DND-41 (cell line): ENCODE results near the gene RWDD3.

ENCODE experiments used
- EZH2 ChIP-seq: IDR thresholded peaks from 3 replicates; pipeline ENCODE4 v1.6.1; 2012; ENCODE audit warnings: borderline replicate concordance, low read depth, mild to moderate bottlenecking, moderate library complexity, low read length, inconsistent platforms; ENCODE audit not compliant: severe bottlenecking
- TF ChIP-seq, protein P1 (sequence below): IDR thresholded peaks from 2 replicates; pipeline ENCODE4 v1.5.1; 2012; ENCODE audit warnings: borderline replicate concordance, low read length, moderate library complexity, mild to moderate bottlenecking; ENCODE audit not compliant: poor library complexity, severe bottlenecking; ENCODE audit errors: extremely low read depth

DNA sequence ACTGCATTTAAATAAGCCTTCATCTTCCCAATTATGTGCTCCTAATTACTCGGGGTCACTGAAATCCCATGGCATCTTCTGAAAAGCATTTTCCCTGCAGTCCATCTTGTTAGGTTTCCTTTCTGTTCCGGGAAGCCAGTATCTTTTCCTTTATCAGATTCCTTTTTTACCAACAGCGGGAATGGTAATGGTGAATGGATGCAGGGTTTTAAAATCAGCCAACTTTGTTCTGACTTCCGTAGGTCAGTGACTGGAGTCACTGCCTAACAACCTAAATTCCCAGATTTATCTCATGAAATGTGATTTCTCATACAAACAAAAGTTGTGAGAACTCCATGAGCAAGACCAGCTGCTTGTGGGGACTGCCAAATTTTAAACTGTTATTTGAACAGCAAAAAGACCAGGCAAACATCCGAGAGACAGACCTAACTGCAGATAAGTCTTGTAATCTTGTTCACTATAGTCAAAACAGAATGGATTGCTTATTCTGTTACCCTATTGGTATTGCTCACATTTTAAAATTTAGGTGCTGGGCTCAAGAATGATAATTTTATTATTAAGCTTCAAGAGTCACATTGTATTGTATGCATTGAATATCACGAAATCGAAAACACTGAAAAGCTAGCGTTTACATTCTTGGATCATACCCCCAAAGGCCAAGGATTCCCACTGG is 1.2 kb upstream of the RWDD3 start:
- no peak for TF ChIP-seq EZH2
- TF ChIP-seq, protein P1, sequence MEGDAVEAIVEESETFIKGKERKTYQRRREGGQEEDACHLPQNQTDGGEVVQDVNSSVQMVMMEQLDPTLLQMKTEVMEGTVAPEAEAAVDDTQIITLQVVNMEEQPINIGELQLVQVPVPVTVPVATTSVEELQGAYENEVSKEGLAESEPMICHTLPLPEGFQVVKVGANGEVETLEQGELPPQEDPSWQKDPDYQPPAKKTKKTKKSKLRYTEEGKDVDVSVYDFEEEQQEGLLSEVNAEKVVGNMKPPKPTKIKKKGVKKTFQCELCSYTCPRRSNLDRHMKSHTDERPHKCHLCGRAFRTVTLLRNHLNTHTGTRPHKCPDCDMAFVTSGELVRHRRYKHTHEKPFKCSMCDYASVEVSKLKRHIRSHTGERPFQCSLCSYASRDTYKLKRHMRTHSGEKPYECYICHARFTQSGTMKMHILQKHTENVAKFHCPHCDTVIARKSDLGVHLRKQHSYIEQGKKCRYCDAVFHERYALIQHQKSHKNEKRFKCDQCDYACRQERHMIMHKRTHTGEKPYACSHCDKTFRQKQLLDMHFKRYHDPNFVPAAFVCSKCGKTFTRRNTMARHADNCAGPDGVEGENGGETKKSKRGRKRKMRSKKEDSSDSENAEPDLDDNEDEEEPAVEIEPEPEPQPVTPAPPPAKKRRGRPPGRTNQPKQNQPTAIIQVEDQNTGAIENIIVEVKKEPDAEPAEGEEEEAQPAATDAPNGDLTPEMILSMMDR = no peak
